GM18505 (cell line): Measurements from ENCODE around the gene ZBTB38.

Experiments
- ATAC-seq: cut with Tn5 transposase; IDR thresholded peaks from one replicate; pipeline ENCODE4 v1.9.1; 2021; ENCODE audit not compliant: unreplicated experiment
- POLR2A ChIP-seq: IDR thresholded peaks from 4 replicates; pipeline ENCODE4 v1.6.1; 2011; ENCODE audit warnings: borderline replicate concordance; ENCODE audit not compliant: insufficient read depth, insufficient read length; ENCODE audit errors: extremely low read depth

The ZBTB38 gene

GRCh38 chr3:141334627-141335250 is 33.6 kb upstream of the ZBTB38 start:
- ATAC-seq, result no peak
- no peak for TF ChIP-seq POLR2A

GRCh38 chr3:141335531-141336061 is 32.7 kb upstream of the ZBTB38 start:
- no peak for ATAC-seq

DNA sequence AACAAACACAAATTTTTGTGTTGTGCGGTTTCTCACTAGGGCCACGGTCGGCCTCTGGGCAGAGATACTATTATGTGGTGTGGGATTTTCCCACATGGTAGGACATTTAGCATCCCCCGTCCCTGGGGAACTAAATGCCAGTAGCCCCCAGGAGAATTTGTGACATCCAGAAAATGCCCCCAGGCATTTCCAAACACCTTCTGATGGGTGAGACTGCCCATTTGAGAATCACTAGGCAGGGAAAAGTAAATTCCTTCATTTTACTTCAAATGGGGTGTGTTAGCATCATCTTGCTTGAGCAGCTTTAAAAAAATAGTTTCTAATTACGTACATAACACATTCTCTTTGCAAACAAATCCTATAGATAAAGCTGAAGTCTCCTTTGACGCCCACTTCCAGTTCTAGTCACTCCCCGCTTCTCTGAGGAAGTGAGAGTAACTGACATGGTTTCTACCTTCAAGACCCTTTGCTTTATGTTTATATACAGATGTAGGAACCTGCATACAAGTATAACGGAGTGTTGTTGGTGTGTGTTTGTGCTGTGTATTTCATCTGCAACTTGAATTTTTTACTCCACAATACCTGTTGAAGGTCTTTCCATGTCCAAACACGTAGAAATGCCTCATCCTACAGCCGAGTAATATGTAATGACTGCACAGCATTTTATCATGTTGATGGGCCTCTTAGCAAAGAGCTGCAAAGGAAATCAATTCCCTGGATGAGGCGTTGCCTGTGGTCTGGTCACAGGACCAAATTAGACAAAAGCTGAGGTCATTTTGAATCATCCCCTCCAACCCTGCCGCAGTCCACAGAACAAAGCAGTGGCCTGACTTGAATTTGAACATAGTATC is 31.4 kb upstream of the ZBTB38 start:
- TF ChIP-seq POLR2A, result no peak
- ATAC-seq, result peak; percentile 83

More at GRCh38 chr3:141335531-141336061, 32.7 kb upstream of the ZBTB38 start:
- no peak for TF ChIP-seq POLR2A

DNA sequence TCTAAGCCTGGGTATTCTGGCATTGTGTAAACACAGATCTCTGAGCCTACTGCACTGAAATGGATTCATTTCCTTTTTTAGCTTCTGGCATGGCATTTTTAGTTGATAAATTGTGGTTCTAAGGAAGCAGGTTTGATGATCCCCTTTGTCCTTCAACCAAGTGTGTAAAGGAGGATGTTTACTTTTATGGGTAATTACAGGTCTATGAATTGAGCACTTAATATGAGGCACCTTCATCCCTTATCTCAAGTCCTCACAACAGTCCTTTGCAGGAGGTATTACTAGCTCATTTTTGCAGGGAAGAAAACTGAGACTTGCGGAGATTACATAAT is 30.8 kb upstream of the ZBTB38 start:
- no peak for TF ChIP-seq POLR2A
- peak; percentile 5 for ATAC-seq

DNA sequence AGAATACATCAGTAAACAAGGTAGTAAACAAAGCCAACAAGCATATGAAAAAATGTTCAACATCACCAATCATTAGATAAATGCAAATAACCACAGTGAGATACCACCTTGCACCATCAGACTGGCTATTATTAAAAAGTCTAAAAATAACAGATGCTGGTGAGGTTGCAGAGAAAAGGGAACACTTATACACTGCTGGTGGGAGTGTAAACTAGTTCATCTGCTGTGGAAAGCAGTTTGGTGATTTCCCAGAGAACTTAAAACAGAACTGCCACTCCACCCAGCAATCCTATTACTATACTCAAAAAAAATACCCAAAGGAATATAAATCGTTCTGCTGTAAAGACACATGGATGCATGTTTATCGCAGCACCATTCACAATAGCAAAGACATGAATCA is 30.3 kb upstream of the ZBTB38 start:
- no peak for TF ChIP-seq POLR2A
- no peak for ATAC-seq

DNA sequence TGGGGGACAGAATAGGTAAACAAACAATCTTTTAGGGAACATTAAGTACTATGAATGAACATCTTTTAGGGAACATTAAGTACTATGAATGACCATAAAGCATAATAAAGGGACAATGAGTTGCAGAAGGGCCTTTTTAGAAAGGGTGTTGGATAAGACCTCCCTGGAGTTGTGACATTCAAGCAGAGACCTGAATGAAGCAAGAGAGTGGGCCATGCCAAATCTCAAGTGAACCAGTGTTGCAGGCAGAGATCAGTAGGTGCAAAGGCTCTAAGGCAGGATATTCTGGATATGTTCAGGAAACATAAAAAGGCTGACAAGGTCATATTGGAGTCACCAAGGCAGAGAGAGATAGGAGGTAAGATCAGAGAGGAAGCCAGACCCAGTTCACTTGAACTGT is 29.4 kb upstream of the ZBTB38 start:
- no peak for ATAC-seq
- no peak for TF ChIP-seq POLR2A

- ATAC-seq, result no peak
- no peak for TF ChIP-seq POLR2A
Measured at GRCh38 chr3:141341536-141341935, 26.8 kb upstream of the ZBTB38 start.

GRCh38 chr3:141342386-141342785 is 25.9 kb upstream of the ZBTB38 start:
- no peak for ATAC-seq
- no peak for TF ChIP-seq POLR2A

GRCh38 chr3:141343077-141343476 is 25.2 kb upstream of the ZBTB38 start:
- no peak for ATAC-seq
- TF ChIP-seq POLR2A, result no peak

- no peak for TF ChIP-seq POLR2A
- no peak for ATAC-seq
Measured at GRCh38 chr3:141343865-141344271, 24.4 kb upstream of the ZBTB38 start.

- TF ChIP-seq POLR2A, result no peak
- ATAC-seq, result no peak
Measured at GRCh38 chr3:141345528-141345927, 22.8 kb upstream of the ZBTB38 start.

DNA sequence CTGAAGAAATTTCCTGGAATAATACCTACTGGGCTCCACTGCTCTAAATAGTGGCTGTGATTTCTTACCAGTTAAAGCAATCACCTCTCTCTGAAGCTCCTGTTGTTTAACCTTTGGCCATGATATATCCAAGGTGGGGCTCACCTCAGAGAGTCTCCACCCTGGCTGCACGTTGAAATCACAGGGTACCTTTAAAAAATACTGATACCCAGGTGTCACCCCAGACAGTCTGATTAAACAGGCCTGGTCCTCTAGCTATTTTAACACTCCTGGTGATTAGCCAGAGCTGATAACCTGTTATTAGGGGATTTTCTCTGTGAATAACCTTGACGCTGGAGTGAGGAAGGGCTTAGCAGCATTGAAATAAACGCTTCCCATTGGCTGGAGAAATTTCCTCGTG is 22.3 kb upstream of the ZBTB38 start:
- no peak for ATAC-seq
- no peak for TF ChIP-seq POLR2A

DNA sequence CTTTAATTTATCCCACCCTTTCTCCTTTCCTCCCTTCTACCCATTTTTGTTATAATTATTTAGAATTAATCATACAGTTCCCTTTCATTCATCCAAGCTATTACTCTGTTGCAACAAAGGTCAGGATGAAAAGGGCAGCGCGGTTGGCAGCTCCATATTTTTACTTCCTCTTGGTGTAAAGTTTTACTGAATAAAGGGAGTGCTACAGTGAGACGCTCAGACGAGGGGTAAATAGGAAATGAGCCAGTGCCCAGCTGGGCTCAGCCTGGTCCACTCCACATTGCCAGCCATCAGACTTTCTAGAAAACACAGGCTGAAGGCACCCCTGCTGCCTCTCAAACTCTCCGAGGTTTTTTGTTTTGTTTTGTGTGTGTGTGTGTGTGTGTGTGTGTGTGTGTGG is 21.9 kb upstream of the ZBTB38 start:
- TF ChIP-seq POLR2A, result no peak
- ATAC-seq, result no peak

DNA sequence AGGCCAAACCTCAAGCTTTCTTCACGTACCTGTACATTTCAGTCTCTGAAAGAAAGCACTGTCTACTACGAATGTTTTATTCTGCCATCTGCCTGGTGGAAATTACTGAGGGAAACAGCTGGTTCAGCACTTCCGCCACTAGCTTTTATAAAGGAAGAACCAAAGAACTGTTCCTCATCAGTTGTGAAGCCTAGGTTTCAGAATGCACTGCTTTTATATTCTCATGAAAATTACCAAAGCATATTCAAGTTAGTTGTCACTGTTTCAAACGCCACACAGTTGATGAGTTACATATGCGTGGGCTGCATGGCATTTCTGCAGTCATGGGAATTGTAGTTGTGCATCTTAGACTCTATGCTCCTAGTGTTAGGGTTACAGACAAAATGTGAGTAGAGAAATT is 21.5 kb upstream of the ZBTB38 start:
- no peak for ATAC-seq
- no peak for TF ChIP-seq POLR2A
